ENCODE results near the gene KRTAP5-9.
"Not testable (repeated sequence)": the region's sequence is repeated elsewhere in the genome, so short reads cannot be mapped to it uniquely, and the experiment has no call there.

KRTAP5-9 gene

GRCh38 chr11:71548120-71548519 is at the start of gene KRTAP5-9:
KRTAP5-9 (plus strand) TSS chr11:71548420; CDS start chr11:71548658, 238 bp downstream.
- no peak for DNase-seq

GRCh38 chr11:71499125-71499524 is 49.1 kb upstream of the KRTAP5-9 start:
- DNase-seq = no peak

- DNase-seq = no peak
These were observed 48.7 kb upstream of the KRTAP5-9 start for GRCh38 chr11:71499546-71499945.

- DNase-seq = no peak
These were observed 47.6 kb upstream of the KRTAP5-9 start for GRCh38 chr11:71500601-71501021.

GRCh38 chr11:71501071-71501985 is 46.9 kb upstream of the KRTAP5-9 start:
- DNase-seq = no peak

- DNase-seq = no peak
These were observed 46.2 kb upstream of the KRTAP5-9 start for GRCh38 chr11:71502026-71502425.

- DNase-seq = no peak
These were observed 45.3 kb upstream of the KRTAP5-9 start for GRCh38 chr11:71502871-71503435.

- DNase-seq = no peak
These were observed 43.7 kb upstream of the KRTAP5-9 start for GRCh38 chr11:71504531-71504930.

GRCh38 chr11:71505001-71505400 is 43.2 kb upstream of the KRTAP5-9 start:
- DNase-seq = no peak

- no peak for DNase-seq
These were observed 42.4 kb upstream of the KRTAP5-9 start for GRCh38 chr11:71505781-71506180.

GRCh38 chr11:71507102-71507501 is 41.1 kb upstream of the KRTAP5-9 start:
- DNase-seq = no peak

- no peak for DNase-seq
These were observed 29.4 kb upstream of the KRTAP5-9 start for GRCh38 chr11:71518506-71519471.

GRCh38 chr11:71519546-71519945 is 28.7 kb upstream of the KRTAP5-9 start:
- DNase-seq = no peak

GRCh38 chr11:71525188-71525937 is 22.9 kb upstream of the KRTAP5-9 start:
- no peak for DNase-seq

GRCh38 chr11:71525938-71526495 is 22.2 kb upstream of the KRTAP5-9 start:
- no peak for DNase-seq

- not testable (repeated sequence) for DNase-seq
These were observed 21.2 kb upstream of the KRTAP5-9 start, which contains the start of gene KRTAP5-7 for GRCh38 chr11:71526796-71527575. KRTAP5-7 (plus strand) TSS chr11:71527267; CDS start chr11:71527301, 34 bp downstream.

- DNase-seq = no peak
These were observed 20.5 kb upstream of the KRTAP5-9 start for GRCh38 chr11:71527576-71528210.

- DNase-seq = no peak
These were observed 17.6 kb upstream of the KRTAP5-9 start for GRCh38 chr11:71530602-71531001.

GRCh38 chr11:71532036-71532610 is 16.1 kb upstream of the KRTAP5-9 start:
- DNase-seq = peak; percentile 88

All from inflammatory macrophage treated with lipopolysaccharide for 4 hours (primary cell).